Posterior vena cava (tissue), 2 donors: Measurements from ENCODE around the gene ERC2. TPM values are rescaled to one million over a fixed set of nuclear protein-coding genes. Genes with fewer than 3 reads are reported as not detected.

Experiments used
- DNase-seq: peaks from one replicate; pipeline ENCODE4 v3.0.0-alpha.2; 2020; ENCODE audit warnings: low spot score
- intact Hi-C, 2 donors: fragments of 100-400 bp; cut with DNase I; formaldehyde crosslinking; loops; one replicate each; pipeline versions ENCODE4 v1.14.1 to v1.14.2; 2022 to 2023
- total RNA-seq, 2 donors: library from RNA; stranded (reverse); fragmentation: NEBNext Ultra II Directional; extraction: Animal tissue kit (Norgen Biotek cat#: 25700); gene quantifications; one replicate each; pipeline ENCODE4 v1.2.1, GENCODE V29; 2021
- donor health status: DM: yes; HTN: yes; CAD: no.
- donor health status: DM: yes; HTN: yes; CAD: no.

The ERC2 gene
- total RNA-seq, 2 donors from 2014 or later = 0.14 TPM

DNA sequence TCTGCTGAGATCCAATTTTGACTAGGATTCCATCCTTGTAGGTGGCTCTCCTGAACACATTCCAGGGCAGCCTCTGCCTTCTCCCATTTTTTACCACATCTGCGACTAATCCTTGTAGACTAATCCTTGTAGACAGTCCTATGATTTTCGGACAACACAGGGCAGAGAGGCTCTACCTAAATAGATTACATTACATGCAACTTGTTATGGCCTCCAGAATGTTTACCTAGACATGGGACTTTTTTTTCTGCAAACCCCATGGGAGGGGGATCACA, 741.8 kb downstream of the ERC2 start:
- DNase-seq = no peak
- intact Hi-C loops = no loop called here

DNA sequence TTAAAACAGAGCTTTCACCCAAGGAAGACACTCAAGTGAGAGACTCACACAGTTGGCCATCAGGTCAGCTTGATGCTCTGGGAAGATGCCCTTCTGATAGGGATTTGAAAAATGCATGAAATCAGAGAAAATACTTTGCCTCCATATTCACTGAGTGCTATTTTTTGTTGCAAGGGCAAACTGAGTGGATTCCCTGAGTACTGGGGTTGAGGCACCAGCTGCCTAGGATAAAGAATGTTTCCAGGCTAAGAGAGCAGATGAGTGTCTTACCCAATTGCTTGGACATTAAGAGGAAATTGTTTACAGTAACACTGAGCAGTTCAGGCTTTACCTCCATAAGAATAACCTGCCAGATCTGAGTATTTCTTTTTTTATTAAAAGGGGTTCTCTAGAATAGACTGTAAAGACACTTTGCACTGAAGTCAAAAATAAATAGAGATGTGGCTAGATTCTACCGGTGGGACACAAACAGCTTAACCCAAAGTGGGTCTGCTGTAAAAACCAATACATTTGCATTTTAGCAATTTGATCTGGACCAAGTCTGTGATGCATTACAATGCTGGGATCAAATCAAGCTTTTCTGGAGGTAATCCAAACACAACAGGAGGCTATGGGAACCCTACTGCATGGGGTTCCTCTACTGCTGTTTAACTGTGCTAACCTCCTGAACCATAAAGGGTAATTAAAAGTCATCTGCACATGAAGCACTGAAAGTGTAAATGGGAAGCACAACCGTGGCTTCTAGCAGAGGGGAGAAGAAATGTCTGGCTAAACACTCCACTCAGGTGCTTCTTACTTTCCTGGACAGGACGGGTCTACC, 742.4 kb downstream of the ERC2 start:
- DNase-seq = no peak
- intact Hi-C loops = no loop called here

DNA sequence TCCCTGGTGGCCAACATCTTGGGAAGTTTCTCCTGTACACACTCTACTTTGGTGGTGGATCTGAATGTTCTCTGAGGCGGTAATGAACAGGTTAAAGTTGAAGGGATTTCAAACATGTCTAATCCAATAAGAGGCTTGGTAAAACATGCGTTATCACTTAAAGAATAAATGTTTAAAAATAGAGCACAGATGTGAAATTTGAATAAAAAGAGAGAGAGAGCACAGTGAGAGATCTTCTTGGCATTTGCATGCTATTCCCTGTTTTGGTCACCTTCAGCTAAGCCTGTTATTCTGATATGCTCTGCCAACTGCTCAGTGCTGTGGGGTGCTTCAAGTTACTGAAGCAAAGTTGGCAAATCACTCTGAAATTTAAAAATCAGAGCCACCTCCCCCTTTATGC, 743.4 kb downstream of the ERC2 start:
- intact Hi-C loops = no loop called here

GRCh38 chr3:55724407-55724784, 743.9 kb downstream of the ERC2 start:
- DNase-seq = no peak
- intact Hi-C loops = no loop called here

More for the DNA sequence above, 743.4 kb downstream of the ERC2 start:
- no peak for DNase-seq

DNA sequence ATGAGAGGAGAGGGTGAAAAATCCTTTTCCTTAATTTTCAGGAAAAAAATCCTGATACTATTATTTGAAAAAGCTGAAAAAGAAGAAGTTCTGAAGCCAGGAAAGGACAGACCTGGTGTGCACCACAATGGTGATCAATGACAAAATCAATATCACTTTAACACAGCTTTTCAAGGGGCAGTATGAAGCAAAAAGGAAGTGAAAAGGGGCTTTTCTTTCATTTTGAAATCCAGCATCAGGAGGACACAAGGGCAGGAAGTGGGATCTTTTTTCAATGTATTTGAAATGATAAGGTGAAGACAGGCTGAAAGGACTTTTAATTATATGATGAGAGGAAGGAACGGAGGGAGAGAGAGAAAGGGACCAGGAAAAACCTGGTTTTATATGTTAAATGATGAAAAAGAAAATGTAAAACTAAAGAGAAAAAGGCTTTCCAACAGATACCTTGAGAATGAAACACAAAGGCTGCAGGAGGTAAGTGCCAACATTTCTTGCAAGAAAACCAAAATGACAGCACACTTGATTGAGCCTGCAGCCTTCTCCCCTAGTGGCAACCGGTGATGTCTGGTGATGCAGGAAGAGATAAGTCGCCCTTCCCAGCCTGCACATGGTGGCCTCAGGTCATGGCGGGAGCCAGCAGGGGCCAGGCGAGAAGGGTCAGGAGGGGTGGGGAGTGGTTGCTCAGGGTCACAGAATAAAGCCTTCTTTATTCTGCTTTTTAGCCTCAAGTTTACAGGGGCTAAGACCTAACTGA, 744.4 kb downstream of the ERC2 start:
- no peak for DNase-seq
- intact Hi-C loops = no loop called here

GRCh38 chr3:55721716-55722484, 746.4 kb downstream of the ERC2 start:
- no peak for DNase-seq
- intact Hi-C loops = no loop called here

- intact Hi-C loops = no loop called here
- DNase-seq = no peak
Measured at GRCh38 chr3:55720614-55721013, 747.7 kb downstream of the ERC2 start.

DNA sequence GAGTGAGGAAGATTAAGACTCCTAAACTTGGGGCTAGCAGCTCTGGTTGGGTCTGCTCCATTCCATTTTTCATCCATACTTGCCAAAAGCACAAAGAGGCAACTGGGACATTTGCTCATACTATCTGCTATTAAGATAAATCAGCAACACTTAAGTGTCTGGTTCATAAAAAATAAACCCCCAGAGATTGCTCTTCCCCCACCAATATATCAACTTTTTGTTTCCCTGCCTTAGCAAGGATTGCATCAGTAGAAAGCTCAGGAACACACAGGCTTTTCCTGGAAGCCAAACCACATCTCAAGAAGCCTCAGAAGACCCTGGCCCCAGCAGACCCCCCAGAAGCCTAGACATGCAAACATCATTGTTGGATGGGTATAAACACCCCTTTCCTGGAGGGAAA, 748.8 kb downstream of the ERC2 start:
- intact Hi-C loops = no loop called here
- DNase-seq = no peak

DNA sequence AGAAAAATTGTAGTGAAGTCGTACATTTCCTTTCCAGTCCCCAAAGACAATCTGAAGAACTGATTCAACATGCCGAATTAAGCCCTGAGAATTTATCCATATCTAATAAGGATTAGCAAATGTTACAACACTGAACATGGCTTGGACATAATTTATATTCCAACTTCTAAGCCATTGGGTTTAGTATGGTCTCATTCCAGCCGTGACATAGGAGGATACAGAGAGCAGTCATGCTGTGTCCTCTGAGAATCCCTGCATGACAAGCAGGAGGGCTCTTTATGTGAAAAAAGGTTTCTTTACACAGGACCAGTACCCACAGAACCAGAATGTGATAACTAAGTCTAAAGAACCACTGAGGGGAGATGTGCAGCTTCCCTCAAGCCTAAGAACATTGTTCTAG, 749.3 kb downstream of the ERC2 start:
- DNase-seq = no peak
- intact Hi-C loops = no loop called here

GRCh38 chr3:55718521-55718921, 749.7 kb downstream of the ERC2 start:
- intact Hi-C loops = no loop called here
- DNase-seq = no peak

DNA sequence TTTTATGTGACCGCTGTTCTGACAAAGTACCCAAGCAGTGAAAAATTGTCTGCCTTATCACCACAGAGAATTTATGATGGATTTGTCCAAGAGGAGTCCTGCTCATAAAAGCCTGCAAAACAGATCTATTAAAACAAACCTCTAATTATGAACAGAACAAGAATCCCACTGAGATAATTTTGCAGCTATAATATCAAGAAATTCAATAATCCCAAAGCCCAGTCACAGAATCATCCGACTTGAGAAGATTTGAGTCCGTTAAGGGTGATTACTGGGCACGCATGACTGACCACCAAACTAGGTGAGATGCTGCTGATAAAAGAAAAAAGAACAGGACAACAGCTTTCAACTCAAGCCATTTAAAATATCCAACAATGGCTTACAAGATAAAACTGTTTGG, 750.2 kb downstream of the ERC2 start:
- intact Hi-C loops = no loop called here
- DNase-seq = no peak

- intact Hi-C loops = no loop called here
- no peak for DNase-seq
Measured at GRCh38 chr3:55717481-55717880, 750.8 kb downstream of the ERC2 start.

- no peak for DNase-seq
- intact Hi-C loops = loop anchor here in 1 of 2 donors (1.0 kb wide), 1 partner anchor 42 kb away; no protein-coding TSS in a partner anchor
Measured at GRCh38 chr3:55716611-55717225, 751.5 kb downstream of the ERC2 start.

- intact Hi-C loops = loop anchor here in 1 of 2 donors (1.0 kb wide), 1 partner anchor 42 kb away; no protein-coding TSS in a partner anchor
- no peak for DNase-seq
Measured at GRCh38 chr3:55716044-55716443, 752.2 kb downstream of the ERC2 start.

DNA sequence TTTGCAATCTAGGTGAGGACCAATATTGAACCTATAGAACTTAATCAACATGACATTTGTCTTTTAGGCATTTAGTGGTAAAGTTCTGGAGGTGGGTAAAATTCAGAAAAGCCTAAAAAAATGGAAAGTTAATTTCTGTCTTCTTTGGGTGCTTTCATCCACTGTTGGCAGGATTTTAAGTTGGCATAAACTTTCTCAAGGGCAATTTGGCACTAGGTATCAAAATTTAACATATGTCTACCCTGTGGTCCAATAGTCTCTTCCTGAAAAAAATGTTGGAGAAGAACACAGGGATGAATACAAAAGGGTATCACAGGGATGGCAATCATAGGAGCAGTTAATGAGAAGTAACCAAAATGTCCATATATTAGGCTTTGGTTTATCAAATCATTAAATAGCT, 754.2 kb downstream of the ERC2 start:
- intact Hi-C loops = no loop called here

DNA sequence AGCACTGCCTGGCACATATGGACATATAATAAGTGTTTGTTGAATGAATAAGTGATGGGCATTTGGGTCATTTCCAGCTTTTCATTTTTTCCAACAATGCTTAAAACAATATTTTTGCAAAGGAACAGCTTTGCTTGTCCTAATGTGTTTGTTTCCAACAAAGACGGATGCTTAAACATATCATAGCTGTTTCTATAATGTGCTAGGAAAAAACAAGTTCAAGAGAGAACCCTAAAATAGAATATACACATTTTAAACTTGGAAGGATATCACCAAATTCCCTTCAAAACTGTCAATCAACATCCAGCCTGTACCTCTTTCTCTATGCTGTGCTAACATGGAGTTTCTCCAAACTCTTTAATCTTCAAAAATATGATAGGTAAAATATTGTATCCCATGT, 756.6 kb downstream of the ERC2 start:
- intact Hi-C loops = no loop called here
- DNase-seq = no peak

More for the DNA sequence above, 754.2 kb downstream of the ERC2 start:
- no peak for DNase-seq

GRCh38 chr3:55709411-55710012, 758.8 kb downstream of the ERC2 start:
- intact Hi-C loops = loop anchor here in 1 of 2 donors (5.0 kb wide), 1 partner anchor 1727 kb away; no protein-coding TSS in a partner anchor
- DNase-seq = no peak

- intact Hi-C loops = loop anchor here in 1 of 2 donors (5.0 kb wide), 1 partner anchor 1727 kb away; no protein-coding TSS in a partner anchor
- DNase-seq = no peak
Measured at GRCh38 chr3:55708921-55709320, 759.3 kb downstream of the ERC2 start.

- DNase-seq = no peak
- intact Hi-C loops = loop anchor here in 1 of 2 donors (5.0 kb wide), 1 partner anchor 1726 kb away; no protein-coding TSS in a partner anchor
Measured at GRCh38 chr3:55708242-55708641, 760.0 kb downstream of the ERC2 start.
